Loucy (cell line): ENCODE results near the gene ZNF516.

Experiments used
- EZH2phosphoT487 ChIP-seq: fragments of 200-600 bp; IDR thresholded peaks from 2 replicates; pipeline ENCODE4 v1.6.1; 2018; ENCODE audit warnings: antibody characterized with exemption, mild to moderate bottlenecking, moderate library complexity, borderline replicate concordance
- TF ChIP-seq, protein P1 (sequence below): fragments of 200-600 bp; sonication (generic); conservative IDR thresholded peaks from 2 replicates; pipeline ENCODE4 v1.5.1; 2014; ENCODE audit warnings: mild to moderate bottlenecking, antibody characterized with exemption, low read length

DNA sequence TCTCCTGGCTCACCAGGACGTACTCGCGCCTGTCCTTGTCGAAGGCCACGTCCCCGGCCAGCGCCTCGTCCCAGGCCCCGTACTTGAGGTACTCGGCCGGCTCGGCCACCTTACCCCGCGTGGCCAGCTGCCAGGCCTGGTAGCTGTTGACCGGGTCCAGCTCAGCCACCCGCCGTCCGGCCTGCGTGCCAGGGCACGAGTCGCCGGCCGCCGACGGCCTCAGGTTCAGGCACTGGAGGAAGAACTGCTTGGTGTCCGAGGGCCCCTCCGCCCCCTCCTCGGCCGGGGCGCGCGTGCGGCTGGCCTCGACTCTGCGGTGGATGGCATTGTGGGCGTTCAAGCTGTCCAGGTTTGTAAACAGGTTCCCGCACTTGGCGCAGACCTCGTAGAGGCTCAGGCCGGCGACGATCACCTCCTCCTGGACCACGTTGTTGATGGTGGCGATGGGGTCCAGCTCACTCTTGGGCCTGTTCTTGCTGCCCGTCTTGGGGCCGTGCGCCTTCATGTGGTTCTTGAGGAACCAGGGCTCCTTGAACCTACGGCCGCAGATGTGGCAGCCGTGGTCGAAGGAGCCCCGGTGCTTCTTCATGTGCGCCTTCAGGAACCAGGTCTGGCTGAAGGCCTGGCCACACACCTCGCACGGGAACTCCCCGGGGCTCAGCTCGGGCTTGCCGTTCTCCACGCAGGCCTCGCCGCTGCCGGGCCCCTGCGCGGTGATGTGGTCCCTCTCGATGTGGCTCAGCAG, 53.2 kb downstream of the ZNF516 start:
- TF ChIP-seq, protein P1, sequence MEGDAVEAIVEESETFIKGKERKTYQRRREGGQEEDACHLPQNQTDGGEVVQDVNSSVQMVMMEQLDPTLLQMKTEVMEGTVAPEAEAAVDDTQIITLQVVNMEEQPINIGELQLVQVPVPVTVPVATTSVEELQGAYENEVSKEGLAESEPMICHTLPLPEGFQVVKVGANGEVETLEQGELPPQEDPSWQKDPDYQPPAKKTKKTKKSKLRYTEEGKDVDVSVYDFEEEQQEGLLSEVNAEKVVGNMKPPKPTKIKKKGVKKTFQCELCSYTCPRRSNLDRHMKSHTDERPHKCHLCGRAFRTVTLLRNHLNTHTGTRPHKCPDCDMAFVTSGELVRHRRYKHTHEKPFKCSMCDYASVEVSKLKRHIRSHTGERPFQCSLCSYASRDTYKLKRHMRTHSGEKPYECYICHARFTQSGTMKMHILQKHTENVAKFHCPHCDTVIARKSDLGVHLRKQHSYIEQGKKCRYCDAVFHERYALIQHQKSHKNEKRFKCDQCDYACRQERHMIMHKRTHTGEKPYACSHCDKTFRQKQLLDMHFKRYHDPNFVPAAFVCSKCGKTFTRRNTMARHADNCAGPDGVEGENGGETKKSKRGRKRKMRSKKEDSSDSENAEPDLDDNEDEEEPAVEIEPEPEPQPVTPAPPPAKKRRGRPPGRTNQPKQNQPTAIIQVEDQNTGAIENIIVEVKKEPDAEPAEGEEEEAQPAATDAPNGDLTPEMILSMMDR: no peak
- TF ChIP-seq EZH2phosphoT487: no peak
